DMS53 treated with DMSO at 0.1 percent for 48 hours (cell line): Measurements from ENCODE around the gene ENPP1.
"Not testable (repeated sequence)": the region's sequence is repeated elsewhere in the genome, so short reads cannot be mapped to it uniquely, and the experiment has no call there.

Source experiments
- DNase-seq: peaks from one replicate; lab custom pipeline; 2025; ENCODE audit not compliant: unreplicated experiment; lab: John Stamatoyannopoulos, UW

The ENPP1 gene

GRCh38 chr6:131828080-131828479, 20.3 kb downstream of the ENPP1 start:
- no peak for DNase-seq

- DNase-seq: no peak
These were observed 21.1 kb downstream of the ENPP1 start for GRCh38 chr6:131828951-131829350.

GRCh38 chr6:131831392-131831791, 23.6 kb downstream of the ENPP1 start:
- DNase-seq: no peak

- DNase-seq: no peak
These were observed 24.1 kb downstream of the ENPP1 start for GRCh38 chr6:131831886-131832285.

- DNase-seq: no peak
These were observed 24.5 kb downstream of the ENPP1 start for GRCh38 chr6:131832363-131832762.

- DNase-seq: no peak
These were observed 30.2 kb downstream of the ENPP1 start for GRCh38 chr6:131838051-131838450.

- no peak for DNase-seq
These were observed 31.6 kb downstream of the ENPP1 start for GRCh38 chr6:131839388-131839787.

- DNase-seq: no peak
These were observed 32.6 kb downstream of the ENPP1 start for GRCh38 chr6:131840441-131840840.

- DNase-seq: no peak
These were observed 33.2 kb downstream of the ENPP1 start for GRCh38 chr6:131840936-131841583.

- DNase-seq: no peak
These were observed 35.9 kb downstream of the ENPP1 start for GRCh38 chr6:131843768-131844167.

GRCh38 chr6:131844243-131844841, 36.5 kb downstream of the ENPP1 start:
- DNase-seq: no peak

- DNase-seq: no peak
These were observed 38.3 kb downstream of the ENPP1 start for GRCh38 chr6:131846023-131846663.

- no peak for DNase-seq
These were observed 39.1 kb downstream of the ENPP1 start for GRCh38 chr6:131846905-131847304.

- DNase-seq: no peak
These were observed 42.0 kb downstream of the ENPP1 start for GRCh38 chr6:131849799-131850198.

GRCh38 chr6:131851049-131851769, 43.4 kb downstream of the ENPP1 start:
- DNase-seq: no peak

GRCh38 chr6:131852200-131852599, 44.4 kb downstream of the ENPP1 start:
- DNase-seq: no peak

GRCh38 chr6:131854803-131855202, 47.0 kb downstream of the ENPP1 start:
- no peak for DNase-seq

- DNase-seq: no peak
These were observed 51.1 kb downstream of the ENPP1 start for GRCh38 chr6:131858765-131859415.

GRCh38 chr6:131859658-131860057, 51.8 kb downstream of the ENPP1 start:
- not testable (repeated sequence) for DNase-seq

GRCh38 chr6:131861381-131861780, 53.6 kb downstream of the ENPP1 start:
- no peak for DNase-seq

- DNase-seq: no peak
These were observed 54.7 kb downstream of the ENPP1 start for GRCh38 chr6:131862476-131862875.
